Measurements from ENCODE around the gene TCF7. TPM values are rescaled to one million over a fixed set of nuclear protein-coding genes. Genes with fewer than 3 reads are reported as not detected.

Gene TCF7
- total RNA-seq, 1 donor from 2014 or later: under 0.01 TPM

DNA sequence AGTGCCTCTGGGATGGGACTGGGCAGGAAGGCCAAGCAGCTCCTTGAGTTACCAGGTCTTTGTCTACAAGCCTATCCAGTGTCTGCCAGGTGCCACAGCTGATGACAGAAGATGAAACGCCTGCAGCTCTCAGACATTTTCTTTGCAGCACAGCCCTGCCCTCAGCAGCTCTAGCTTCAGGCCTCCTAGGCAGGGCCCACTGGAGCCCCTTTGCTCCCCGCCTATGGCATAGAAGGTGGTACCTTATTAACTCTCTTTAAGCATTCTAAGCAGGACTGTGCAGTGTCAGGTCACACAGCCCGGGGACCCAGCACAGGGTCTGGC is 63.6 kb downstream of the TCF7 start:
- no peak for TF ChIP-seq CTCF (IDR thresholded peaks at IDR 0.05; ENCODE audit: insufficient read depth, low read length, severe bottlenecking)
- Histone ChIP-seq H3K4me3 (ENCODE audit: low read depth, low read length) (no peak overlapping the region), H3K36me3 (ENCODE audit: control insufficient read depth, insufficient read depth, low read length) (peaks cover 2% of the 10 kb centered on the region), H3K27me3 (ENCODE audit: control insufficient read depth, insufficient read depth, low read length) (no peaks in the 10 kb centered on the region)
- no peak for FAIRE-seq
- DNase-seq (ENCODE audit: low read depth): no peak

- no peak for TF ChIP-seq CTCF (IDR thresholded peaks at IDR 0.05; ENCODE audit: insufficient read depth, low read length, severe bottlenecking)
- FAIRE-seq: no peak
- H3K4me3 ChIP-seq (ENCODE audit: low read depth, low read length): no peak overlapping the region
- no peak for DNase-seq (ENCODE audit: low read depth)
- no peaks in the 10 kb centered on the region for H3K36me3 ChIP-seq (ENCODE audit: control insufficient read depth, insufficient read depth, low read length)
- H3K27me3 ChIP-seq (ENCODE audit: control insufficient read depth, insufficient read depth, low read length): no peaks in the 10 kb centered on the region
Observed at GRCh38 chr5:134183481-134183880, 69.0 kb downstream of the TCF7 start.

DNA sequence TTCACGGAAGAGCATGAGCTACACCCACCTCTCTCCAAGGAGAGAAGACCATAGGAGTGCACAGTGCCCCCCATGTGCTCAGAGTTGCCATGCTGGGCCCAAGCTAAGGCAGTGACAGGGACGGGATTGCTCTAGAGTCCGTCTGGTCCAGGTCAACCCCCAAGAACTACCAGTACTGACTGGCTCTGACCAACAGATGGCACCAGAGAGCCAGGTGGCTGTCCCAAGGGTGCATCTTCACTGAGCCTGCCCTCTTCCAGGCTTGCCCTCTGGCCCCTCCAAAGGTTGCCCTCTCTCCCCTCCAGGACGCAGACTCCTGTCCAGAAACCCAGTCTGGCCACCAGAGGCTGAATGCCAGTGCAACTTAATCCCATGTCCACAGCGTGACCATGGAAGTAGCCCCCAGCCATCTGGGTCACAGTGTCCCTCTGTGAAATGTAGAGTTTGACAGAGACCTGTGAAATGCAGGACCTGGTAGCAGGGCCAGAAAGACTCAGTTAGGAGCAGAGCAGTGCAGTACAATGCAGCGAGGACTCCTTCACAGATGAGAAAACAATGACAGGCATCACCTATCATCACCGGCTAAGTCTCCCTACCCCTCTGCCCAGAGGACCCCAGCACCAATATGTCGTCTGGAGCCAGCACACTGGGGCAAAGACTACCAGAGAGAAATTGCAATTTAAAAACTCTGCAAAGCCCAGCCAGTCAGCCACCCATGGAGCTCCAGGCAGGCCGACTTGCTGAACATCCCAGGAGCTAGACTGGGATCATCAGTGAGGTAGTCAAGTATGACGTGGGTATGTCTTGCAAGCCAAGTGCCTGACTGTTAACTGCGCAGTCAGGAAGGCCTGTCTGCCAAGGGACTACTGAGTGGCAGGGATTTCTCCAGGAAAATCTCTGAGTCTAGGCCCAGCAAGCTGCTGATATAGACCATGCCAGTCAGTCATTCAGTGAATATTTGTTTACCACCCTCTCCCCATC is 70.0 kb downstream of the TCF7 start:
- no peaks in the 10 kb centered on the region for H3K36me3 ChIP-seq (ENCODE audit: control insufficient read depth, insufficient read depth, low read length)
- DNase-seq (ENCODE audit: low read depth) (peak; percentile 57), FAIRE-seq (no peak)
- TF ChIP-seq CTCF (IDR thresholded peaks at IDR 0.05; ENCODE audit: insufficient read depth, low read length, severe bottlenecking): peak; percentile 98
- no peak overlapping the region for H3K4me3 ChIP-seq (ENCODE audit: low read depth, low read length)
- H3K27me3 ChIP-seq (ENCODE audit: control insufficient read depth, insufficient read depth, low read length): no peaks in the 10 kb centered on the region

- H3K4me3 ChIP-seq (ENCODE audit: low read depth, low read length): no peak overlapping the region
- H3K36me3 ChIP-seq (ENCODE audit: control insufficient read depth, insufficient read depth, low read length): no peaks in the 10 kb centered on the region
- H3K27me3 ChIP-seq (ENCODE audit: control insufficient read depth, insufficient read depth, low read length): no peaks in the 10 kb centered on the region
- DNase-seq (ENCODE audit: low read depth) (no peak), FAIRE-seq (no peak)
- TF ChIP-seq CTCF (IDR thresholded peaks at IDR 0.05; ENCODE audit: insufficient read depth, low read length, severe bottlenecking): no peak
Observed at GRCh38 chr5:134188092-134188491, 73.6 kb downstream of the TCF7 start.

GRCh38 chr5:134189031-134189430 is 74.5 kb downstream of the TCF7 start:
- Histone ChIP-seq H3K4me3 (ENCODE audit: low read depth, low read length) (no peak overlapping the region), H3K27me3 (ENCODE audit: control insufficient read depth, insufficient read depth, low read length) (no peaks in the 10 kb centered on the region), H3K36me3 (ENCODE audit: control insufficient read depth, insufficient read depth, low read length) (no peaks in the 10 kb centered on the region)
- FAIRE-seq (no peak), DNase-seq (ENCODE audit: low read depth) (no peak)
- TF ChIP-seq CTCF (IDR thresholded peaks at IDR 0.05; ENCODE audit: insufficient read depth, low read length, severe bottlenecking): no peak

Data from bronchial epithelial cell (primary cell).